H1 (cell line): ENCODE results near the gene SMYD3. TPM values are rescaled to one million over a fixed set of nuclear protein-coding genes. Genes with fewer than 3 reads are reported as not detected.

Experiments used
- CTCF ChIA-PET: fragments of 300-600 bp; sonication (Branson Sonifier 250); formaldehyde crosslinking; loops from one replicate; lab custom pipeline; 2021; ENCODE audit not compliant: partially characterized antibody; lab: Charles Lee
- POLR2A ChIA-PET: fragments of 300-600 bp; sonication (Branson Sonifier 250); formaldehyde crosslinking; loops from one replicate; lab custom pipeline; 2021; ENCODE audit warnings: inconsistent platforms; ENCODE audit not compliant: partially characterized antibody; lab: Charles Lee
- DNase-seq, 2 experiments: peaks; one replicate each; pipeline versions ENCODE4 v3.0.0 to v3.0.0-alpha.2; 2010 to 2022; ENCODE audit warnings: low spot score in 2 of 2, low read depth in 1 of 2, mixed read lengths in 1 of 2
- FAIRE-seq: peaks from 2 replicates; lab custom pipeline; 2011; peaks lifted over from hg19 to GRCh38; lab: Jason Lieb, UNC
- H2AFZ ChIP-seq: 2 replicates; pipeline ENCODE4 v1.8.1; 2012; ENCODE audit warnings: low read length, inconsistent platforms
- H2AK5ac ChIP-seq: 2 replicates; pipeline ENCODE4 v1.6.1; 2013; ENCODE audit warnings: low read depth, low read length
- H2BK120ac ChIP-seq: replicated peaks from 2 replicates; pipeline ENCODE3; 2013; ENCODE audit warnings: low read depth, low read length, inconsistent platforms
- H2BK12ac ChIP-seq: 2 replicates; pipeline ENCODE4 v1.6.1; 2013; ENCODE audit warnings: low read depth, low read length
- H2BK15ac ChIP-seq: 2 replicates; pipeline ENCODE4 v1.6.1; 2013; ENCODE audit warnings: low read length
- H2BK20ac ChIP-seq: 2 replicates; pipeline ENCODE4 v1.6.1; 2013; ENCODE audit warnings: low read length
- H2BK5ac ChIP-seq: 2 replicates; pipeline ENCODE4 v1.6.1; 2013; ENCODE audit warnings: low read depth, low read length
- H3K14ac ChIP-seq: 2 replicates; pipeline ENCODE4 v1.6.1; 2013; ENCODE audit warnings: inconsistent platforms; ENCODE audit not compliant: insufficient read length
- H3K18ac ChIP-seq: 2 replicates; pipeline ENCODE4 v1.6.1; 2013; ENCODE audit warnings: low read length; ENCODE audit errors: extremely low read depth
- H3K23ac ChIP-seq: 2 replicates; pipeline ENCODE4 v1.6.1; 2013; ENCODE audit warnings: inconsistent platforms; ENCODE audit not compliant: insufficient read length
- H3K23me2 ChIP-seq: 2 replicates; pipeline ENCODE4 v1.6.1; 2013; ENCODE audit warnings: low read depth, low read length
- H3K27ac ChIP-seq: 2 replicates; pipeline ENCODE4 v1.6.1; 2011; ENCODE audit warnings: low read depth, low read length, inconsistent platforms
- H3K27me3 ChIP-seq, 4 experiments: replicated peaks in 1 of 4; 1 replicate in 1 of 4; 2 replicates in 3 of 4; pipeline versions ENCODE4 v1.6.1 to v1.8.1; 2011 to 2013; ENCODE audit warnings: low read length in 3 of 4, mild to moderate bottlenecking in 3 of 4, inconsistent platforms in 2 of 4, mixed read lengths in 2 of 4, moderate library complexity in 1 of 4; ENCODE audit not compliant: control insufficient read depth in 3 of 4, insufficient read depth in 3 of 4; ENCODE audit errors: extremely low read depth in 1 of 4
- H3K36me3 ChIP-seq, 4 experiments: 2 replicates each; pipeline versions ENCODE4 v1.6.1 to v1.8.1; 2011 to 2013; ENCODE audit warnings: mild to moderate bottlenecking in 4 of 4, low read length in 3 of 4, moderate library complexity in 2 of 4, control low read depth in 1 of 4, inconsistent platforms in 1 of 4; ENCODE audit not compliant: insufficient read depth in 4 of 4, control insufficient read depth in 2 of 4
- H3K4ac ChIP-seq: replicated peaks from 2 replicates; pipeline ENCODE3; 2013; ENCODE audit warnings: low read length, low read depth, mixed read lengths, inconsistent platforms; ENCODE audit not compliant: insufficient read length
- H3K4me1 ChIP-seq, 4 experiments: replicated peaks in 1 of 4; 1 replicate in 1 of 4; 2 replicates in 3 of 4; pipeline versions ENCODE4 v1.6.1 to v1.8.1; 2011 to 2013; ENCODE audit warnings: low read length in 3 of 4, inconsistent platforms in 2 of 4, mixed read lengths in 1 of 4; ENCODE audit not compliant: insufficient read depth in 4 of 4, control insufficient read depth in 3 of 4
- H3K4me2 ChIP-seq, 2 experiments: 2 replicates each; pipeline versions ENCODE4 v1.6.1 to v1.8.1; 2011 to 2013; ENCODE audit warnings: low read depth in 2 of 2, low read length in 2 of 2, control low read depth in 1 of 2, inconsistent platforms in 1 of 2, mild to moderate bottlenecking in 1 of 2; ENCODE audit not compliant: insufficient read depth in 1 of 2
- H3K4me3 ChIP-seq, 4 experiments: fragments of 200-600, 300-600 bp in 1 of 4; sonication (generic), shearing (Covaris generic), sonication (Bioruptor Twin) in 1 of 4; 2 replicates each; pipeline versions ENCODE4 v1.5.1 to v1.8.1; 2011 to 2016; ENCODE audit warnings: low read length in 4 of 4, low read depth in 3 of 4, control low read depth in 2 of 4, inconsistent platforms in 2 of 4, mild to moderate bottlenecking in 2 of 4, mixed read lengths in 1 of 4, moderate library complexity in 1 of 4; ENCODE audit not compliant: insufficient read depth in 2 of 4; ENCODE audit errors: extremely low read depth in 1 of 4
- H3K56ac ChIP-seq: replicated peaks from 2 replicates; pipeline ENCODE3; 2013; ENCODE audit warnings: low read depth, mild to moderate bottlenecking, mixed read lengths, low read length, inconsistent platforms; ENCODE audit not compliant: insufficient read length
- H3K79me1 ChIP-seq: 2 replicates; pipeline ENCODE4 v1.6.1; 2013; ENCODE audit warnings: low read depth, low read length, control low read depth
- H3K79me2 ChIP-seq, 2 experiments: 2 replicates each; pipeline versions ENCODE4 v1.6.1 to v1.8.1; 2012 to 2013; ENCODE audit warnings: low read length in 2 of 2, mild to moderate bottlenecking in 2 of 2, inconsistent platforms in 1 of 2; ENCODE audit not compliant: insufficient read depth in 2 of 2, control insufficient read depth in 1 of 2
- H3K9ac ChIP-seq, 4 experiments: replicated peaks in 1 of 4; 1 replicate in 1 of 4; 2 replicates in 3 of 4; pipeline versions ENCODE4 v1.6.1 to v1.8.1; 2011 to 2013; ENCODE audit warnings: low read depth in 3 of 4, low read length in 3 of 4, control low read depth in 2 of 4, mild to moderate bottlenecking in 2 of 4, moderate library complexity in 2 of 4, inconsistent platforms in 1 of 4; ENCODE audit errors: extremely low read depth in 1 of 4
- H3K9me3 ChIP-seq, 2 experiments: 2 replicates each; pipeline versions ENCODE4 v1.6.1 to v1.8.1; 2012 to 2013; ENCODE audit warnings: mild to moderate bottlenecking in 2 of 2, moderate library complexity in 2 of 2, control low read depth in 1 of 2, inconsistent platforms in 1 of 2, low read depth in 1 of 2, low read length in 1 of 2, mixed read lengths in 1 of 2; ENCODE audit not compliant: insufficient read depth in 2 of 2
- H4K20me1 ChIP-seq, 2 experiments: replicated peaks in 1 of 2; 2 replicates each; pipeline versions ENCODE3 to v1.8.1; 2011 to 2013; ENCODE audit warnings: inconsistent platforms in 2 of 2, low read length in 2 of 2, mild to moderate bottlenecking in 1 of 2; ENCODE audit not compliant: insufficient read depth in 2 of 2, control insufficient read depth in 1 of 2
- H4K5ac ChIP-seq: 2 replicates; pipeline ENCODE4 v1.6.1; 2013; ENCODE audit warnings: low read length, low read depth, mixed read lengths, inconsistent platforms; ENCODE audit not compliant: insufficient read length
- H4K8ac ChIP-seq: 2 replicates; pipeline ENCODE4 v1.8.0; 2013; ENCODE audit warnings: mild to moderate bottlenecking, moderate library complexity, low read length, inconsistent platforms; ENCODE audit not compliant: insufficient read depth; ENCODE audit errors: extremely low read depth
- H4K91ac ChIP-seq: replicated peaks from 2 replicates; pipeline ENCODE3; 2013; ENCODE audit warnings: low read length, mixed read lengths, inconsistent platforms; ENCODE audit not compliant: insufficient read length
- YY1 ChIP-seq: IDR thresholded peaks from 2 replicates; pipeline ENCODE4 v1.6.1; 2011; ENCODE audit warnings: low read depth, mild to moderate bottlenecking, low read length
- WGBS, 2 experiments: shearing (Covaris generic) in 1 of 2; methylation state at CpG; one replicate each; pipeline versions ENCODE4 v1.1.6 to v1.1.7; 2013 to 2015; ENCODE audit warnings: low lambda C conversion rate in 2 of 2, mixed read lengths in 2 of 2, inconsistent platforms in 1 of 2, low coverage in 1 of 2, missing lambda C conversion rate in 1 of 2; ENCODE audit not compliant: insufficient replicate concordance in 2 of 2, insufficient coverage in 1 of 2, insufficient read length in 1 of 2; ENCODE audit errors: extremely low coverage in 1 of 2, missing lambda C conversion rate in 1 of 2; 5-methylcytosine and 5-hydroxymethylcytosine counted together
- polyA plus RNA-seq, 7 experiments: library from polyadenylated mRNA; depleted of rRNA in 3 of 7; stranded (reverse) in 5 of 7; unstranded in 2 of 7; fragments of >200 nt in 5 of 7; fragments of 200-250 nt in 2 of 7; gene quantifications; 1 replicate in 5 of 7; 2 replicates in 1 of 7; 4 replicates in 1 of 7; pipeline versions ENCODE4 v1.2.1 to v1.2.3, GENCODE V29; 2011 to 2013; ENCODE audit warnings: missing spikeins in 2 of 7, mixed read lengths in 2 of 7
- total RNA-seq: library from RNA; stranded (reverse); fragmentation: NEBNext Ultra II Directional; extraction: Animal tissue kit (Norgen Biotek cat#: 25700); gene quantifications from 2 replicates; pipeline ENCODE4 v1.2.1, GENCODE V29; 2021

SMYD3 gene
- total and polyA plus RNA-seq, 2 of the 8 experiments (the other 6 are each of a cell fraction or from before 2014, with no cell fraction given), result 17.3 to 25.4 TPM

GRCh38 chr1:245915841-245916240, 591.2 kb downstream of the SMYD3 start:
- no peaks in the 10 kb centered on the region for H3K36me3 ChIP-seq
- H2AFZ ChIP-seq, result no peak overlapping the region
- H3K18ac ChIP-seq, result no peak overlapping the region
- no peak overlapping the region for H3K27ac ChIP-seq
- H2AK5ac ChIP-seq, result no peak overlapping the region
- H2BK12ac ChIP-seq, result no peak overlapping the region
- no peak overlapping the region for H4K5ac ChIP-seq
- H3K4me1 ChIP-seq, result no peaks in the 10 kb centered on the region
- no peak for FAIRE-seq
- no peak overlapping the region for H2BK120ac ChIP-seq
- H3K14ac ChIP-seq, result no peak overlapping the region
- no peaks in the 10 kb centered on the region for H3K27me3 ChIP-seq
- H3K23me2 ChIP-seq, result no peaks in the 10 kb centered on the region
- no peaks in the 10 kb centered on the region for H3K9me3 ChIP-seq
- no peak overlapping the region for H2BK5ac ChIP-seq
- no peak overlapping the region for H3K4ac ChIP-seq
- no peak overlapping the region for H4K8ac ChIP-seq
- no peak overlapping the region for H3K4me2 ChIP-seq
- no peak for DNase-seq
- H2BK15ac ChIP-seq, result no peak overlapping the region
- WGBS, 2 experiments, result 100% methylated on average over 2 of the region's 2 CpGs; no CpG with 5 or more reads in 1 of the 2 experiments
- no peaks in the 10 kb centered on the region for H3K79me1 ChIP-seq
- CTCF ChIA-PET, result interaction anchor here (0.9 to 1.1 kb wide), 2 partner anchors 27 to 54 kb away, joined by 3 read pairs; no protein-coding TSS in a partner anchor
- no peaks in the 10 kb centered on the region for H4K20me1 ChIP-seq
- H3K9ac ChIP-seq, result no peak overlapping the region
- no peak overlapping the region for H2BK20ac ChIP-seq
- H3K56ac ChIP-seq, result no peak overlapping the region
- no peak for TF ChIP-seq YY1
- TF ChIP-seq, all 59 proteins: peak for 0
- Histone ChIP-seq H4K91ac (no peak overlapping the region), H3K4me3 (no peak overlapping the region), H3K23ac (no peak overlapping the region), H3K79me2 (no peaks in the 10 kb centered on the region)
- POLR2A ChIA-PET, result interaction anchor here (0.6 kb wide), 1 partner anchor 134 kb away, joined by 3 read pairs; no protein-coding TSS in a partner anchor
